ELF-1 (cell line): Measurements from ENCODE around the gene SHANK1.
"Not testable (repeated sequence)": the region's sequence is repeated elsewhere in the genome, so short reads cannot be mapped to it uniquely, and the experiment has no call there.

Experiments
- DNase-seq: peaks from one replicate; pipeline ENCODE4 v3.0.0-alpha.2; 2016; ENCODE audit warnings: low read depth, low spot score

Gene SHANK1

GRCh38 chr19:50719566-50719965 lies at the start of gene SHANK1:
TSS of gene SHANK1 (minus strand) at chr19:50719802. CDS start at chr19:50716919, 2,883 bp downstream.
- DNase-seq, result no peak

- DNase-seq, result no peak
These were observed 48.7 kb upstream of the SHANK1 start for GRCh38 chr19:50768277-50768676.

GRCh38 chr19:50767263-50767662 lies 47.7 kb upstream of the SHANK1 start:
- peak; percentile 82 for DNase-seq

GRCh38 chr19:50766746-50767145 lies 47.1 kb upstream of the SHANK1 start:
- not testable (repeated sequence) for DNase-seq

GRCh38 chr19:50764409-50764808 lies 44.8 kb upstream of the SHANK1 start:
- DNase-seq, result no peak

GRCh38 chr19:50763521-50763920 lies 43.9 kb upstream of the SHANK1 start:
- not testable (repeated sequence) for DNase-seq

- DNase-seq, result not testable (repeated sequence)
These were observed 41.9 kb upstream of the SHANK1 start for GRCh38 chr19:50761501-50761900.

GRCh38 chr19:50759886-50760285 lies 40.3 kb upstream of the SHANK1 start:
- no peak for DNase-seq

GRCh38 chr19:50759076-50759475 lies 39.5 kb upstream of the SHANK1 start:
- not testable (repeated sequence) for DNase-seq

GRCh38 chr19:50757624-50758023 lies 38.0 kb upstream of the SHANK1 start:
- not testable (repeated sequence) for DNase-seq

- DNase-seq, result peak; percentile 23
These were observed 36.6 kb upstream of the SHANK1 start for GRCh38 chr19:50756244-50756643.

GRCh38 chr19:50753879-50754278 lies 34.3 kb upstream of the SHANK1 start:
- no peak for DNase-seq

GRCh38 chr19:50750010-50750409 lies 30.4 kb upstream of the SHANK1 start:
- DNase-seq, result no peak

GRCh38 chr19:50749490-50749889 lies 29.9 kb upstream of the SHANK1 start:
- DNase-seq, result no peak

GRCh38 chr19:50747141-50747540 lies 27.5 kb upstream of the SHANK1 start:
- DNase-seq, result not testable (repeated sequence)

- DNase-seq, result no peak
These were observed 25.6 kb upstream of the SHANK1 start for GRCh38 chr19:50745221-50745620.

GRCh38 chr19:50743537-50743936 lies 23.9 kb upstream of the SHANK1 start:
- no peak for DNase-seq

GRCh38 chr19:50741179-50741933 lies 21.8 kb upstream of the SHANK1 start:
- DNase-seq, result no peak

GRCh38 chr19:50739914-50740426 lies 20.4 kb upstream of the SHANK1 start:
- DNase-seq, result peak; percentile 82

GRCh38 chr19:50739132-50739913 lies 19.7 kb upstream of the SHANK1 start:
- DNase-seq, result no peak

- no peak for DNase-seq
These were observed 16.7 kb upstream of the SHANK1 start for GRCh38 chr19:50736338-50736737.

- DNase-seq, result no peak
These were observed 16.3 kb upstream of the SHANK1 start for GRCh38 chr19:50735869-50736268.

GRCh38 chr19:50729894-50730293 lies 10.3 kb upstream of the SHANK1 start:
- DNase-seq, result no peak
